Ovary (tissue), 3 donors: ENCODE results near the gene AK3.

ENCODE experiments used
- CTCF ChIP-seq, 3 donors: fragments of 450-650 bp in 2 of 3; fragments of 200-600 bp in 1 of 3; IDR thresholded peaks; one replicate each; pipeline versions ENCODE4 v1.5.1 to v1.8.0; 2016 to 2022; ENCODE audit warnings: antibody characterized with exemption in 3 of 3, mild to moderate bottlenecking in 1 of 3
- EP300 ChIP-seq: sonication (generic); formaldehyde crosslinking; IDR thresholded peaks from one replicate; pipeline ENCODE4 v1.6.1; 2017; ENCODE audit warnings: antibody characterized with exemption
- POLR2A ChIP-seq: fragments of 450-650 bp; IDR thresholded peaks from one replicate; pipeline ENCODE4 v1.6.1; 2017; ENCODE audit warnings: antibody characterized with exemption, mild to moderate bottlenecking, moderate library complexity
- donor health status: DM: no; HTN: no; CAD: no.

GRCh38 chr9:4756420-4756819 is 15.4 kb upstream of the AK3 start:
- TF ChIP-seq CTCF (IDR thresholded peaks at IDR 0.05) (no peak), EP300 (no peak), POLR2A (no peak)
